Measurements from ENCODE around the gene HPGDS.
"Not testable (repeated sequence)": the region's sequence is repeated elsewhere in the genome, so short reads cannot be mapped to it uniquely, and the experiment has no call there.

HPGDS gene

GRCh38 chr4:94342694-94343093 lies at the start of gene HPGDS:
Gene HPGDS, minus strand, starts transcription at chr4:94342836. Its CDS starts 8,207 bp downstream, at chr4:94334629.
- no peak for DNase-seq (ENCODE audit: low spot score)

- no peak for DNase-seq (ENCODE audit: low spot score)
Measured at GRCh38 chr4:94390804-94391410, 48.3 kb upstream of the HPGDS start.

- DNase-seq (ENCODE audit: low spot score) = no peak
Measured at GRCh38 chr4:94389595-94390267, 47.1 kb upstream of the HPGDS start.

- not testable (repeated sequence) for DNase-seq (ENCODE audit: low spot score)
Measured at GRCh38 chr4:94387965-94388364, 45.3 kb upstream of the HPGDS start.

- not testable (repeated sequence) for DNase-seq (ENCODE audit: low spot score)
Measured at GRCh38 chr4:94385452-94385851, 42.8 kb upstream of the HPGDS start.

- not testable (repeated sequence) for DNase-seq (ENCODE audit: low spot score)
Measured at GRCh38 chr4:94382891-94383290, 40.3 kb upstream of the HPGDS start.

- no peak for DNase-seq (ENCODE audit: low spot score)
Measured at GRCh38 chr4:94378047-94378446, 35.4 kb upstream of the HPGDS start.

- DNase-seq (ENCODE audit: low spot score) = no peak
Measured at GRCh38 chr4:94377294-94377693, 34.7 kb upstream of the HPGDS start.

GRCh38 chr4:94375364-94375763 lies 32.7 kb upstream of the HPGDS start:
- DNase-seq (ENCODE audit: low spot score) = no peak

- no peak for DNase-seq (ENCODE audit: low spot score)
Measured at GRCh38 chr4:94373752-94374151, 31.1 kb upstream of the HPGDS start.

- DNase-seq (ENCODE audit: low spot score) = no peak
Measured at GRCh38 chr4:94372991-94373390, 30.4 kb upstream of the HPGDS start.

- no peak for DNase-seq (ENCODE audit: low spot score)
Measured at GRCh38 chr4:94372228-94372978, 29.8 kb upstream of the HPGDS start.

- no peak for DNase-seq (ENCODE audit: low spot score)
Measured at GRCh38 chr4:94371290-94371689, 28.7 kb upstream of the HPGDS start.

- no peak for DNase-seq (ENCODE audit: low spot score)
Measured at GRCh38 chr4:94370533-94371254, 28.1 kb upstream of the HPGDS start.

GRCh38 chr4:94369046-94369445 lies 26.4 kb upstream of the HPGDS start:
- no peak for DNase-seq (ENCODE audit: low spot score)

GRCh38 chr4:94368459-94368858 lies 25.8 kb upstream of the HPGDS start:
- no peak for DNase-seq (ENCODE audit: low spot score)

GRCh38 chr4:94365304-94365703 lies 22.7 kb upstream of the HPGDS start:
- no peak for DNase-seq (ENCODE audit: low spot score)

- no peak for DNase-seq (ENCODE audit: low spot score)
Measured at GRCh38 chr4:94364527-94364926, 21.9 kb upstream of the HPGDS start.

GRCh38 chr4:94363136-94363655 lies 20.6 kb upstream of the HPGDS start:
- no peak for DNase-seq (ENCODE audit: low spot score)

- DNase-seq (ENCODE audit: low spot score) = no peak
Measured at GRCh38 chr4:94359838-94360237, 17.2 kb upstream of the HPGDS start.

GRCh38 chr4:94359221-94359620 lies 16.6 kb upstream of the HPGDS start:
- no peak for DNase-seq (ENCODE audit: low spot score)

GRCh38 chr4:94358101-94358500 lies 15.5 kb upstream of the HPGDS start:
- DNase-seq (ENCODE audit: low spot score) = no peak

Data from left forelimb (tissue), 1 donor.